Stimulated activated CD8-positive, alpha-beta memory T cell treated with anti-CD3 and anti-CD28 coated beads, Interleukin-4, amount 100 ng/mL, for 48 hours (primary cell): ENCODE data around the gene TTLL8.
A peak's percentile ranks its signal among the peaks of the same experiment; 100 is the strongest.
"Not testable (repeated sequence)": the region's sequence is repeated elsewhere in the genome, so short reads cannot be mapped to it uniquely, and the experiment has no call there.

Experiments
- DNase-seq: peaks from one replicate; pipeline ENCODE4 v3.0.0-alpha.2; 2020

Gene TTLL8

DNA sequence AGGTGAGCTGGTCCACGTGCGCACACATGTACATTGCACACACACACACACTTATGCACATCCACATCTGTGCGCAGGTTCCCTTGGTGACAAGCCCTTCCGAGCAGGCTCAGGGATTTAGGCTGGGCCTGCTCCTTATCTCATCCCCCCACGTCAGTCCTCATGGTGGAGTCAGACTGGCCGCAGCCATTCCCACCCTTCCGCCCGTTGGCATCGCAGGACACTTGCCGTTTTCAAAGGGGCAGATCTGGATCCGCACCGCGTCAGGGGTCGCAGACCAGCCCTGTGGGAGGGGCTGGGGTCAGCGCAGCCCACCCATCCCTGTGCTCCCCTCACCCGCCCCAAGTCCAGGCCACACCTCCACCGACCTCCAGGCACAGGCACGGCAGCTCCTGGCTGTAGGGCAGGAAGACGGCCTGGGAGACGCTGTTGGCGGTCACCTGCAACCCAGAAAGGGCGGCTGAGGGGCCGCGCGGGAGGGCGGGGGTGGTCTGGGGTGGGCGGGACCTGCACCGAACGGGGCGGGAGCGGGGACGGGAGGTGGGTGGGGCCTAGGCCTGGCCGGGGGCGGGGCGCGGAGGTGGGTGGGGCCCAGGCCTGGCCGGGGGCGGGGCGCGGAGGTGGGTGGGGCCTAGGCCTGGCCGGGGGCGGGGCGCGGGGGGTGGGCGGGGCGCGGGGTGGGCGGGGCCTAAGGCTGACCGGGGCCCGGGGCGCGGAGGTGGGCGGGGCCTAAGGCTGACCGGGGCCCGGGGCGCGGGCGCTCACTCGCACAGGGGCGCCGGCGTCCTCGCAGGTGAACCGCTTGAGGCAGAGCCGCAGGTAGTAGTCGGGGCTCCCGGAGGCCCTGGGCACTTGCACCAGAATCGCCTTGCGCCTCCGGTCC lies 58.8 kb downstream of the TTLL8 start:
- DNase-seq = peak; percentile 53

DNA sequence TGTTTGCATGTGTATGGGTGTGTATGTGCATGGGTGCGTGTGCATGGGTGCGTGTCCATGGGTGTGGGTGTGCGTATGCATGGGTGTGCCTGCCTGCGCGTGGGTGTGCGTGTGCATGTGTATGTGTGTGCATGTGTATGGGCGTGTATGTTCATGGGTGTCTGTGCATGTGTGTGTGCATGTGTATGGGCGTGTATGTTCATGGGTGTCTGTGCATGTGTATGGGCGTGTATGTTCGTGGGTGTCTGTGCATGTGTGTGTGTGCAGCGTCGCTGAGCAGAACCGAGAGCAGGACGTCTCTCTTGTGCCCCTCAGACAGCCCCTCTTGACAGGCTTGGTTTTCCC lies 59.4 kb downstream of the TTLL8 start:
- DNase-seq = peak; percentile 21

DNA sequence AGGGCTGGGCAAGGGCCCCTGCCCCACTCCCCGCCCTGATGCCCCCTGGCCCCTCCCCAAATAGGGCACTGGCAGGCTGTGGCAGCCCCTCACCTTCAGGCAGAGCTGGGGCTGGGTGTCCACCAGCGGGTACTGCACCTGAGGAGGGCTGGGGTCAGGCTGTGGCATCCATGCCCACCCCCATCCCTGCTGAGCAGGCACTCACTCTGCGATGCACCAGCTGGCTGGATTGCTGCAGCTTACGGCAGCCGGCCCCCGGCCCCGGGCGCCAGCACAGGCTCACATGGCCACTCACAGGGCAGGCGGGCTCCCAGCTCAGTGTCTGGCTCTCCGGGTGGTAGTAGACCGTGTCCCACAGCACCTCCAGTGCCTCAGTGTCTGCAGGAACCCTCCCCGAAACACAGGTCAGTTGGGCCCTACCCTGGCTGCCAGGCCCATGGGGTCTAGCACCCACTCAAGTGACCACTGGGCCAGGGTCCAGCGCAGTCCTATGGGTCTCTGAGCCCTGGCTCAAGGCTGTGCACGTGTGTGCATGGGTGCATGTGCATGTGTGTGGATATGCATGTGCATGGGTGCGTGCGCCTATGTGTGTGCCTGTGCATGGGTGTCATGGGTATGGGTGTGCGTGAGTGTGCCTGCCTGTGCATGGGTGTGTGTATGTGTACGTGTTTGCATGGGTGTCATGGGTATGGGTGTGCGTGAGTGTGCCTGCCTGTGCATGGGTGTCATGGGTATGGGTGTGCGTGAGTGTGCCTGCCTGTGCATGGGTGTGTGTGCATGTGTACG lies 60.0 kb downstream of the TTLL8 start:
- peak; percentile 22 for DNase-seq

DNA sequence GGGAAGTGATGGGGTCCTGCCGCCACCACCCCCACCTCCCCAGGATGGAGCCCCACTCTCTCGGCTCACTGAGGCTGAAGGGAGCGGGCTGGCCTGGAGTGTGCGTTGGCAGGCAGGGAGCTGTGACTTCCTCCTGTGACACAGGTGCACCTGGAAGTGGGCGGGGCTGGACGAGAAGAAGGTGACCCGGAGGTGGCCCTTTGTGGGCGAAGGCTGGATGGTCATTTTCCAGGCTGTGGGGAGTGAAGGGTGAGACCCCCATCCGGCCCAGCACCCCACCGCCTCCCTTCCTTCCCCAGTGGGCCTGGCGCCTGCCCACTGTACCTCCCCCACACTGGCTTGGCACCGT lies 60.9 kb downstream of the TTLL8 start:
- DNase-seq = peak; percentile 21

DNA sequence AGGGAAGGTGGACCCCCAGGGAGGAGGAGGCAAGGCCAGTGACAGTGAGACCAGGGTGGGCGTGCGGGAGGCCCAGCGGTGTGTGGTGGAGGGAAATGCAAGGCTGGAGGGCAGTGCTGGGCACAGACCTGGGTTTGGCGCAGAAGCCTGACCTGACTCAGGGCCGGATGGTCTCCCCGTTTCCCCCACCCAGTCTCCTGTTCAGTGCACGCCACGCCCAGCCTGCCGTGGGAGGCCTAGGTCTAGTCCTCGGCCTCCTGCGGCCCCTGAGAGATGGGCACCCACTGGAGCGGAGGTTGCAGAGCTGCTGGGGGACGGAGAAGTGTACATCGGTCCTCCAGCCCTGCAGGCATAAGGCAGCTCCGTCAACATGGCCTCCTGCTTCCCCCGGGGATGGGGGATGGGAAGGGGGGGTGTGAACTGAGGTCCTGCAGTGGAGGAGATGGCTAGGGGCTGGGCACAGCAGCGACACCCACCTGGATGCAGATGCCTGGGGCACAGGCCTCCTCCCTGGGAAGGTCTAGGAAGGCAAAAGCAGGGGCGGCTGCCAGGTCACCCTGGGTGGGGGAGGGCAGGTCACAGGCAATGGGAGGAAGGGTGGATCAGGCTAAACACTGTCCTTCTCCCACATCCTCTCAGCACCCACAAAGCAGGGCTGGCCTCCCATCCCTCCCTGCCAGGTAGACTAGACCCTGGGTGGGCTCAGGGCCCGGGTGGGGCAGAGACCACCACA lies 61.4 kb downstream of the TTLL8 start:
- DNase-seq = peak; percentile 19

DNA sequence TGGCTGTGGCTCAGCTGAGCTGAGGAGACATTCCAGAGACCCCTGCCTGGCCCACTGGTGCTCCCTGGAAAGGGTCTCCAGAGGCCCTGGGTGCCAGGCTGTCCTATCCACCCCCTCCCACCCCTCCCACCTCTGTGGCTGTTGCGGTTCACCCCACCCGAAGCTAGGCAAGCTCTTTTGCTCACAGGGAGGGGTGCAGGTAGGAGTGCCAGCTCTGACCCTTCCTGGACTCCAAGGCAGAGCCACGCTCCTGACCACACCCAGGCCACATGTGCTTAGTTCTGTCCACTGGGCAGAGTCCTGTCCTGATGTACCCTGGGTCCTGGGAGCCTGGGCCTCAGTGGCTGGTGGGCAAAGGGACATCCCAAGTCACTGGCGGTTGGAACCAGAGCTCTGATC lies 62.0 kb downstream of the TTLL8 start:
- peak; percentile 18 for DNase-seq

DNA sequence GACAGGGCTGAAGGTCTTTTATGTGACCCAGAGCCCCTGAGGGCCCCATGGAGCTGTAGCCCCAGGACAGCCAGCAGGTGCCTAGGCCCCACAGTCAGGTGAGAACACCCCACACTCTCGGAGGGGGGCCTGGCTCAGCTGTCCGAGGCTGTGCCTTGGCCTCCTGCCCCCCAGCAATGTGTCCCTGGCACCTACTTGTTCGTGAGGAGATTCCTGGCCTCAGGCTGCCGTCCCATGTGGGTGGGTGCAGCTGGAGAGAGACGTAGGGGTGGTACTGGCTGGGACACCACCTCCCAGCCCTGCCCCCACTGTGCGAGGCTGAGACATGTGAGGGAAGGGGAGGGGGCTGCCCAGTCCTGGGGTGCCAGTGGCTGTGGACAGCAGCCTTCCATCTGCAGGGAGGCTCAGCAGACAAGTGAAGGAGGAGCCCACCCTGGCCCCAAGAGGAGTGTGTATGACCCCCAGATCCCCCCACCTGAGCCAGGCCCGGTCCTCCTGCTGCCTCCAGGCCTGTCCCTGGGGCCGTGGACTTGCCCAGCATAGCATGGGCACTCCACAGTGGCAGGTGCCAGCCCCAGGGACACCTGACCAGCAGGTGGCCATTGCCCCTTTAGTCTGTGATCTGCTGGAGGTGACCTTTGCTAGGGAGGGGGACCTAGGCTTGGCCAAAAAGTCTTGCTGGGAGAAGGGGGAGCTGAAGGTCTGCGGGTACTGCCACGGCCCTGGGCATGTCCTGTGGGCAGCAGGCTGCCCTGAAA lies 62.6 kb downstream of the TTLL8 start:
- peak; percentile 17 for DNase-seq

DNA sequence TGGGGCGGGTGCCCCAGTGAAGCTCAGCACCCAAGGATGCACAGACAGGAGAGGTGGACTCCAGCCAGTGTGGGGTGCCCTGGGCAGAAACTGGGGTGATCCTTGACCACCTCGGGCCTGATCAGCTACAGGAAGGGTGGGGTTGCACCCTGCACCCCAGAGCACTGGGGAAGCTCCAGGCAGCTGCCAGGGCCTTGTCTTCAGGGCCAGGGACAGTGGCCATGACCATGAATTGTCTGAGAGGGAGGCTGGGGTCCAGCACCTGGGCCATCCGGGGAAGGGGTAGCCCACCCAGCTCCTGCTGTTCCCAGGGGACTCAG lies 63.1 kb downstream of the TTLL8 start:
- no peak for DNase-seq

DNA sequence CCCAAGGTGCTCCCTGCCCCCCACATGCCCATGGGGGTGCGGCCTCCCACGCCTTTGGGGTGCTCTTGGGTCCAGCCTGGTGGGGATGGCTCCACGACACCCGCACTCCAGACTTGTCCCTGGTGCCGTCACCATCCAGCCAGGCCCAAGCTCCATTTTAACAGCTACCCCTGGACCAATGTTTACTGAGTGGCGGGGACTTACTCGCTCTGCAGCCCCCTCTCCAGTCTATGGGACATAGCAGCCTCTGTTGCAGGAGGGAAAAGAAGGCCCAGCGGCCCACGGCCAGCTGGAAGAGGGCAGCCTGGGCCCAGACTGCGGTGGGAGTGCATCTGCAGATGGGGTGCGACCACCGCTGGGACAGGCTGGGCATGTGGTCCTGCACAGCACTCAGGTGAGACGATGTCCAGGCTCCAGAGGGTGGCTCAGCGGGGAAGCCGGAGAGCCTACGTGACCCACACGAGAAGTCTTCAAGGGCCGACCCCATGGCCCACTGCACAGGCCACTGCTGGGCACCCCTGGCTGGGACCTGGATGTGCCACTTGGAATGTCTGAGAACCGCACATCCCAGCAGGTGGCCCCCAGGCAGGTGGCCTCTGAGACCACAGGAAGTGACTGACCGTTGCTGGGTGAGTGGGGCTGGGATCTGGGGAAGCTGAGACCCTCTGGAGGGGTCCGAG lies 63.6 kb downstream of the TTLL8 start:
- DNase-seq = no peak

DNA sequence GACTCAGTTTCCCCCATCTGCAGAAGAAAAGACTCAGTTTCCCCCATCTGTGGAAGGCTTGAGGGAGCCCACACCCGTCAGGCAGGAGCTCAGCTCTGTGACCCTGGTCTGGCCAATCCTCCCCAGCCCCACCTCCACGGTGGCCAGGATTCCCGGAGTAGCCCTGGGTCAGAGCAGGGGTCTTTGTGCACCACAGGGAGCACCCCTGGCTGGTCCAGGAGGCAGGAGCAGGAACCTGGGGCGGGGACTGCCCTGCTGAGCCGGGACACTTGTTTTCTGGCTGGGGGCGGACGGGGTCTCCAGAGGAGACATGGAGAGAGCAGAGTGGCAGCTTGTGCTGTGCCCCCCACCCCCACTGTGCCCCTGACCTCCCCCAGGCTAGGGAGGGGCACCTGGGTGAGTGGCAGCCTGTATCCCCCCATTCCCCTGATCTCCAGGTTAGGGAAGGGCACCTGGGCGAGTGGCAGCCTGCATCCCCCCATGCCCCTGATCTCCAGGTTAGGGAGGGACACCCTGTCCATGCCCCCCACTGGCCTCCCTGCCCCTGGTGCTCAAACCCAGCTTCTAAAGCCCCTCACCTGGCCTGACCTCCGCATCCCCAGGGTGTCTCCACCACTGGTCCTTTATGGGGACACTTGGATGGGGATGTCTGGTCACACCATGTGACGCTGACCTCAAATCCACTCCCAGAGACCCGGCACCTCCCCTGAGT lies 64.3 kb downstream of the TTLL8 start:
- DNase-seq = no peak

DNA sequence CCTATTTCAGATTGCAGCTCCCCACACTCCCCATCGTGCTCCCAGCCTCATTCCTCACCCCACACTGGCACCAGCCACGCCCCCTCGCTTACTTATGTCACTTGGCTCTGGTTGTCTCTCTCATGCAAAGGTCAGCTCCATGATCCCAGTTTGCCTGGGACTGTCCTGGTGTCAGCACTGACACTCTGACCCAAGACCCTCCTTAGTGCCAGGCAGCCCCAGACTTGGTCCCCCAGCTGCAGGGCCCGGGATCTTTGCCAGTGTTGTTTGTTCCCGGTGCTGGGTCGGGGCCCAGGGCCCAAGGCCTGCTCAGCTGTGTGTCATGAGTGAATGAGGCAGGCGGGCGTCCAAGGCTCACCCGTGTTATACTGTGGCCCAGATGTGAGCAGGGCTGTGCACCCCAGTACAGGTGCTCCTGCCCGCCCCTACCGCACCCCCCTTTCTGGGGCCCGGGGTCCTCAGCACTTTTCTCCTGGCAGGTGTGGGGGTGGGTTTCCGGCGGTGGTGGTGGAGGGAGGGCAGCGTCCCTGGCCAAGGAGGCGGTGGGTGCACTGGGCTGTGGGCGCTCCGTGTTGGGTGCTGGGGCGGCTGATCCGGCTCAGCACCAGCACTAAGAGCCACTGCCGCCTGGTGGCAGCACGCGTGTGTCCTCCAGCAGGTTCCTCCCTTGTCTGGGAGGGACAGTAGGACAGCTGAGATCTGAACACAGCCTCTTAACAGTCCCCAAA lies 65.0 kb downstream of the TTLL8 start:
- DNase-seq = peak; percentile 80

DNA sequence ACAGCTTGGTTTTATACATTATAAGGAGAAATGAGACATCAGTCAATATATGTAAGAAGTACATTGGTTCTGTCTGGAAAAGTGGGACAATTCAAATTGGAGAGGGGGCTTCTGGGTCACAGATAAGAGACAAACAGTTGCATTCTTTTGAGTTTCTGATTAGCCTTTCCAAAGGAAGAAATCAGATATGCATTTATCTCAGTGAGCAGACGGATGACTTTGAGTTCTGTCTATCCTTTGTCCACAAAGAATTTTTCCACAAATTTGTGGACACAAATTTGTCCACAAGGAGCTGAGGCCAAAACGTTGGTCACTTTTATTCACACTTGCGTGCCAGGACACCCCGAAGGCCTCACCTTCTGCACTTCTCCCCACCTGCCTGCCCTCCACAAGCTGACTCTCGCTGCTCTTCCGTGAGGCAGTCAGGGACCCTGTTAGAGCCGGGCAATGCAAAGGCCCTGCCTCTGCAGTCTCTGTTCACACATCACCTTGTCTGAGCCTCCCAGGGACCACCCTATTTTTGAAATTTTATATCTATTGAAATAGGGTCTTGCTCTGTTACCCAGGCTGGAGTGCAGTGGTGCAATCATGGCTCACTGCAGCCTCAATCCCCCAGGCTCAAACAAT lies 66.1 kb downstream of the TTLL8 start:
- DNase-seq = no peak

DNA sequence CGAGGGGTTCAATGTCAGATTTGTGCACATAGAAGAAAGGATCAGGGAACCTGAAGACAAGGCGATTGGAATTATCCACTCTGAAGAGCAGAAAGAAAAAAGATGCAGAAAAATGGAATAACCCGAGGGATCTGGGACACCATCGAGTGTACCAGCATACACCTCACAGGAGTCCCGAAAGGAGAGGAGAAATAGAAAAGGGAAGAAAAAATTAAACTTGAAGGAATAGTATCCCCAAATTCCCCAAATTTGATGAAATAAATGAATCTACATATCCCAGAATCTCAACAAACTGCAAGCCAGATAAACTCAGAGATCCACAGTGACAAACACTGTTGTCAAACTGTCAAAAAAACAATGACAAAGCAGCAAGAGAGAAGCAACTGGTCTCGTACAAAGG lies 66.9 kb downstream of the TTLL8 start:
- no peak for DNase-seq

DNA sequence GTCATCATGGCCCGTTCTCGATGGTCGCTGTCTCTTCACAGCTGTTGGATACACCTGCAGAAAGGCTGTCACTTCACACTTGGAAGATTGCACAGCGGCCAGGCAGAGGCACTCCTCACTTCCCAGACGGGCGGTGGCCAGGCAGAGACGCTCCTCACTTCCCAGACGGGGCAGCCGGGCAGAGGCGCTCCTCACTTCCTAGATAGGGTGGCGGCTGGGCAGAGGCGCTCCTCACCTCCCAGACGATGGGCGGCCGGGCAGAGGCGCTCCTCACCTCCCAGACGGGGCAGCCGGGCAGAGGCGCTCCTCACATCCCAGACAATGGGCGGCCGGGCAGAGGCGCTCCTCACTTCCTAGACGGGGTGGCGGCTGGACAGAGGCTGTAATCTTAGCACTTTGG lies 68.3 kb downstream of the TTLL8 start:
- not testable (repeated sequence) for DNase-seq

DNA sequence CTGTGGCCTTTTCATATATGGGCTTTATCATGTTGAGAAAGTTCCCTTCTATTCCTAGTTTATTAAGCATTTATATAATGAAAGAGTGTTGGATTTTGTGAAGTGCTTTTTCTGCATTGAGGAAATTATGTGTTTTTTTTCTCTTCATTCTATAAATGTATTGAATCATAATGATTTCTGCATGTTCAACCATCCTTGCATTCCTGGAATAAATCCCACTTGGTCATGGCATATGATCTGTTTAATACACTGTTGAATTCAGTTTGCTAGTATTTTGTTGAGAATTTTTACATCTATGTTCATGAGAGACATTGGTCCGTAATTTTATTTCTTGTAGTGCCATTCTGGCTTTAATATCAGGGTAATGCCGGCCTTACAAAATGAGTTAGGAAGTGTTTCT lies 71.8 kb downstream of the TTLL8 start:
- DNase-seq = no peak

DNA sequence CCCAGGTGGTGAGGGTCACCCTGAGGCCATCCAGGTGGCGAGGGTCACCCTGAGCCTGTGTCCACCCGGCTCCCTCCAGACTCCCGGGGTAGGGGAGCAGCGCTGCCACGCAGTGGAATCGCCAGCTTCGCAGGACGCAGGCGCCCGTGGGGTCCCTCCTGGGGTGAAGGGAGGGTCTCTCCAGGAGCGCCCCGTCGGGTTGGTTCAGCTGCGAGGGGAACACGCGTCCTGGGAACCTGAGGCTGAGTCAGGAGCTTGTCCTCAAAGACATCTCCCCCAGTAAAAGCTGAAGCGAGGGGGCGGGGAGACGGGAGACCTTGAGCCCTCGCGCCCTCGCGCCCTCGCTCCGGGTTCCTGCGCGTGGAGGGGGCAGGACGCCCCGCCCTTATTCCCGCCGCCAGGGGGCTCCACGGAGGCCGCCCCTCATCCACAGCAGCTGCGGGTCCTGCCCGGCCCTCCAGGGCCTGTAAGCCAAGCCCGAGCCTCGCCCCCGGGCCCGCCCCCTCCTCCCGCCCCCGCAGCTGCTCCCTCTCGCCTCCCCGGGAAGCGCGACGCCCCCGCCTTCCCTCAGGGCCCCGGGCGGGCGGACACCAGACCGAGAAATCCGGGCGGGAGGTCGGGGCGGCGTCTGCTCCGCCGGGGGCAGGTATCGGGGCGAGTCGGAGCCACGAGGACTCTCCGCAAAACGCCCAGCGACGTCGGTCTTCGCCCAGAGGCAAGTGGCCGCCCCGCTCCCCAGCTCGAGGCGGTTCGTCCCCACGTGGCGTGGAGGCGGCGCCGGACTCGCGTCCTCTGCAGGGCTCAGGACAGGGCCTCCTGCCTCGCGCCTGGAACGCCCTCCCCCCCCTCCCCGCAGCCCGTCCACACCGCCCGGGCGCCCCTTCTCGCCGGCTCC lies 74.7 kb downstream of the TTLL8 start:
- DNase-seq = peak; percentile 58

DNA sequence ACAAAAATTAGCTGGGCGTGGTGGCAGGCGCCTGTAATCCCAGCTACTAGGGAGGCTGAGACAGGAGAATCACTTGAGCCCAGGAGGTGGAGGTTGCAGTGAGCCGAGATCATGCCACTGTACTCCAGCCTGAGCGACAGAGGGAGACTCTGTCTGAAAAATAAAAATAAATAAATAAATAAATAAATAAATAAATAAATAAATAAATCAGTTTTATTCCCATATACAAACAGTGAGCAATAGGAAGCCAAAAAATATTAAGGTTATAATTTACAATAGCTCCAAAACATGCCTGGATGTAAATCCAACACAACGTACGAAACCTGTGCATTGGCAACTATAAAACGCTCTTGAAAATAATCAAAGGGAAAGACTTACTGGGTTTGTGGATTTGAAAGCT lies 76.3 kb downstream of the TTLL8 start:
- not testable (repeated sequence) for DNase-seq

DNA sequence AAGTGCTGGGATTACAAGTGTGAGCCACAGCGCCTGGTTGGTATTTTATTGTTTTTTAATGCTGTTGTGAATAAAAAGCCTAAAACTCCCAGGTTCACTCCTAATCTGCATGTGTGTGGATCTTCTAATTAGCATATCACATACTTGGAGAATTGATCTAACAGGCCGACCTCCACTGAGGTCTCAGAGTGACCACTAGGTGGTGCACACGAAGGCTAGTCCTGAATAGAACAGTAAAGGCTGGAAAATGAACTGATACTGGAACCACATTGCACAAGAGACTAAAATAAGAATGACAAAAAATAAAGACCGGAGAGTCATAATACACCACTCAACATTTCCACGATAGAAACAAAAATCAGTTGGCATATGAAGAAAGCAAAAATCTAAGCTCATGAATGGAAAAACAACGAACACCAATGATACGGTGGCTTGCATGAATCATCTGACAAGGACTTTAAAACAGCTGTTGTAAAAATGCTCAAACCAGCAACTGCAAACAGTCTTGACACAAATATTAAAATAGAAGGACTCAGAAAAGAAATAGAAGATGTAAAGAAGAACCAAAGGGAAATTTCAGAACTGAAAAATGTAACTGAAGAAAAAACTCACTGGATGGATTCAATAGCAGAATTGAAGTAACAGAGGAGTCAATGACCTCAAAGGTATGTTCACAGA lies 78.4 kb downstream of the TTLL8 start:
- DNase-seq = peak; percentile 66

DNA sequence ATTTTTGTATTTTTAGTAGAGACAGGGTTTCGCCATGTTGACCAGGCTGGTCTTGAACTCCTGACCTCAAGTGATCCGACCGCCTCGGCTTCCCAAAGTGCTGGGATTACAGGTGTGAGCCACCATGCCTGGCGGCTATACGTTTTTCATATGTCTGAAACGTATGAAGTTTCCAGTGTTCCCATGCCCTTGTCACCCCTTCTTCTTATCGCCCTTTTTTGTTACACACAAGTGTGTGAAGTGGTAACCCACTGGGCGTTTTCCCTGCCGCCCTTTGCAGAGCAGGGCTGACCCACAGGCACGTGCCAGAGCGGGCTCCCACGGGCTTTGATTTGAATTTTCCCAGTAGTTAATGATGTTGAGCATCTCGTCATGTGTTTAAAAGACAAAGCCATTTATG lies 80.5 kb downstream of the TTLL8 start:
- peak; percentile 25 for DNase-seq
